ENCODE results near the gene PIEZO2.

DNA sequence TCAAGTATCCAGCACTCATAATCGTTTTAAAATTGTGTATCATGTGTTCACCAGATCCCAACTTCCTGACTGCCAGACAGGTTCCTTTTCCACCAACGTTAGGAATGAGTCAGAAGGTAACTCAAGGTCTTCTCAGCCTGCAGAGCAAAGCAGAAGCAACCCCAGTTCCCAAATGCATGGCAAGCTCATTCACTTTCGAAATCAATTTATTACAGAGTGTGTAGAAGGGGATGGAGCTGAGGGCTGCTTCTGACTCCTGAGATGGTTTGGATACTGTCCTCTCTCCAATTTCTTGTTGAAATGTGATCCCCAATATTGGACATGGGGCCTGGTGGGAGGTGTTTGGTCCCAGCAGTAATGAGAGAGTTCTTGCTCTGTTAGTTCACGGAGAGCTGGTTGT is 114.5 kb downstream of the PIEZO2 start:
- TF ChIP-seq, protein P1, sequence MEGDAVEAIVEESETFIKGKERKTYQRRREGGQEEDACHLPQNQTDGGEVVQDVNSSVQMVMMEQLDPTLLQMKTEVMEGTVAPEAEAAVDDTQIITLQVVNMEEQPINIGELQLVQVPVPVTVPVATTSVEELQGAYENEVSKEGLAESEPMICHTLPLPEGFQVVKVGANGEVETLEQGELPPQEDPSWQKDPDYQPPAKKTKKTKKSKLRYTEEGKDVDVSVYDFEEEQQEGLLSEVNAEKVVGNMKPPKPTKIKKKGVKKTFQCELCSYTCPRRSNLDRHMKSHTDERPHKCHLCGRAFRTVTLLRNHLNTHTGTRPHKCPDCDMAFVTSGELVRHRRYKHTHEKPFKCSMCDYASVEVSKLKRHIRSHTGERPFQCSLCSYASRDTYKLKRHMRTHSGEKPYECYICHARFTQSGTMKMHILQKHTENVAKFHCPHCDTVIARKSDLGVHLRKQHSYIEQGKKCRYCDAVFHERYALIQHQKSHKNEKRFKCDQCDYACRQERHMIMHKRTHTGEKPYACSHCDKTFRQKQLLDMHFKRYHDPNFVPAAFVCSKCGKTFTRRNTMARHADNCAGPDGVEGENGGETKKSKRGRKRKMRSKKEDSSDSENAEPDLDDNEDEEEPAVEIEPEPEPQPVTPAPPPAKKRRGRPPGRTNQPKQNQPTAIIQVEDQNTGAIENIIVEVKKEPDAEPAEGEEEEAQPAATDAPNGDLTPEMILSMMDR (IDR thresholded peaks at IDR 0.05; ENCODE audit: insufficient read depth, low read length): no peak
- TF ChIP-seq, protein P2, sequence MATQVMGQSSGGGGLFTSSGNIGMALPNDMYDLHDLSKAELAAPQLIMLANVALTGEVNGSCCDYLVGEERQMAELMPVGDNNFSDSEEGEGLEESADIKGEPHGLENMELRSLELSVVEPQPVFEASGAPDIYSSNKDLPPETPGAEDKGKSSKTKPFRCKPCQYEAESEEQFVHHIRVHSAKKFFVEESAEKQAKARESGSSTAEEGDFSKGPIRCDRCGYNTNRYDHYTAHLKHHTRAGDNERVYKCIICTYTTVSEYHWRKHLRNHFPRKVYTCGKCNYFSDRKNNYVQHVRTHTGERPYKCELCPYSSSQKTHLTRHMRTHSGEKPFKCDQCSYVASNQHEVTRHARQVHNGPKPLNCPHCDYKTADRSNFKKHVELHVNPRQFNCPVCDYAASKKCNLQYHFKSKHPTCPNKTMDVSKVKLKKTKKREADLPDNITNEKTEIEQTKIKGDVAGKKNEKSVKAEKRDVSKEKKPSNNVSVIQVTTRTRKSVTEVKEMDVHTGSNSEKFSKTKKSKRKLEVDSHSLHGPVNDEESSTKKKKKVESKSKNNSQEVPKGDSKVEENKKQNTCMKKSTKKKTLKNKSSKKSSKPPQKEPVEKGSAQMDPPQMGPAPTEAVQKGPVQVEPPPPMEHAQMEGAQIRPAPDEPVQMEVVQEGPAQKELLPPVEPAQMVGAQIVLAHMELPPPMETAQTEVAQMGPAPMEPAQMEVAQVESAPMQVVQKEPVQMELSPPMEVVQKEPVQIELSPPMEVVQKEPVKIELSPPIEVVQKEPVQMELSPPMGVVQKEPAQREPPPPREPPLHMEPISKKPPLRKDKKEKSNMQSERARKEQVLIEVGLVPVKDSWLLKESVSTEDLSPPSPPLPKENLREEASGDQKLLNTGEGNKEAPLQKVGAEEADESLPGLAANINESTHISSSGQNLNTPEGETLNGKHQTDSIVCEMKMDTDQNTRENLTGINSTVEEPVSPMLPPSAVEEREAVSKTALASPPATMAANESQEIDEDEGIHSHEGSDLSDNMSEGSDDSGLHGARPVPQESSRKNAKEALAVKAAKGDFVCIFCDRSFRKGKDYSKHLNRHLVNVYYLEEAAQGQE (IDR thresholded peaks at IDR 0.05; ENCODE audit: insufficient replicate concordance, low read depth): no peak
- TF ChIP-seq POLR2AphosphoS5 (IDR thresholded peaks at IDR 0.05; ENCODE audit: low read depth) (no peak), GABPA (IDR thresholded peaks at IDR 0.05; ENCODE audit: low read depth) (no peak), SPI1 (IDR thresholded peaks at IDR 0.05; ENCODE audit: borderline replicate concordance, low read depth) (no peak)
